Left renal cortex interstitium (tissue), 4 donors: ENCODE results near the gene DUSP8. TPM values are rescaled to one million over a fixed set of nuclear protein-coding genes. Genes with fewer than 3 reads are reported as not detected.
"Not testable (repeated sequence)": the region's sequence is repeated elsewhere in the genome, so short reads cannot be mapped to it uniquely, and the experiment has no call there.

Source experiments
- DNase-seq, 4 donors: peaks; one replicate each; pipeline ENCODE4 v3.0.0-alpha.2; 2013; ENCODE audit warnings: low read depth in 4 of 4, low spot score in 2 of 4, missing footprints in 1 of 4
- polyA plus RNA-seq, 4 donors: library from polyadenylated mRNA; unstranded; fragments of 120-200 nt; gene quantifications; one replicate each; pipeline ENCODE4 v1.2.1, GENCODE V29; 2013; ENCODE audit not compliant: insufficient read length in 4 of 4

DUSP8 gene
- 1 to 10 TPM; 2.6 to 5.0 (median 3.6) TPM for polyA plus RNA-seq

GRCh38 chr11:1572197-1573076 lies at the start of gene DUSP8:
DUSP8 (minus strand) TSS chr11:1572271; CDS start chr11:1565826, 6,445 bp downstream.
- no peak for DNase-seq

GRCh38 chr11:1619449-1619848 lies 47.4 kb upstream of the DUSP8 start:
- DNase-seq = no peak

GRCh38 chr11:1618231-1618630 lies 46.2 kb upstream of the DUSP8 start:
- no peak for DNase-seq

- DNase-seq = no peak
These were observed 36.3 kb upstream of the DUSP8 start, which contains the start of gene KRTAP5-3 for GRCh38 chr11:1608363-1608762. KRTAP5-3 (minus strand) TSS chr11:1608463; CDS start chr11:1608385, 78 bp downstream.

GRCh38 chr11:1607901-1608300 lies 35.8 kb upstream of the DUSP8 start:
- DNase-seq = not testable (repeated sequence)

GRCh38 chr11:1607156-1607845 lies 35.2 kb upstream of the DUSP8 start:
- not testable (repeated sequence) for DNase-seq

GRCh38 chr11:1605923-1606322 lies 33.9 kb upstream of the DUSP8 start:
- not testable (repeated sequence) for DNase-seq

- no peak for DNase-seq
These were observed 32.6 kb upstream of the DUSP8 start for GRCh38 chr11:1604711-1605110.

- DNase-seq = no peak
These were observed 32.1 kb upstream of the DUSP8 start for GRCh38 chr11:1604181-1604580.

- DNase-seq = no peak
These were observed 31.6 kb upstream of the DUSP8 start for GRCh38 chr11:1603629-1604028.

- DNase-seq = not testable (repeated sequence)
These were observed 29.6 kb upstream of the DUSP8 start for GRCh38 chr11:1601663-1602062.

- no peak for DNase-seq
These were observed 28.6 kb upstream of the DUSP8 start for GRCh38 chr11:1600626-1601025.

GRCh38 chr11:1598816-1599215 lies 26.7 kb upstream of the DUSP8 start:
- no peak for DNase-seq

- not testable (repeated sequence) for DNase-seq
These were observed 26.3 kb upstream of the DUSP8 start for GRCh38 chr11:1598406-1598805.

- DNase-seq = no peak
These were observed 25.9 kb upstream of the DUSP8 start, which contains the start of gene KRTAP5-2 for GRCh38 chr11:1597994-1598380. KRTAP5-2 (minus strand) TSS chr11:1598294; CDS start chr11:1598250, 44 bp downstream.

GRCh38 chr11:1597331-1597993 lies 25.4 kb upstream of the DUSP8 start:
- no peak for DNase-seq

- DNase-seq = not testable (repeated sequence)
These were observed 24.6 kb upstream of the DUSP8 start for GRCh38 chr11:1596576-1597121.

- not testable (repeated sequence) for DNase-seq
These were observed 24.0 kb upstream of the DUSP8 start for GRCh38 chr11:1595994-1596575.

- DNase-seq = no peak
These were observed 20.6 kb upstream of the DUSP8 start for GRCh38 chr11:1592628-1593027.

GRCh38 chr11:1589996-1590395 lies 17.9 kb upstream of the DUSP8 start:
- DNase-seq = no peak
